Measurements from ENCODE around the gene PHF8. TPM values are rescaled to one million over a fixed set of nuclear protein-coding genes. Genes with fewer than 3 reads are reported as not detected.

PHF8 gene
- total RNA-seq, 1 experiment from 2014 or later, result 31.0 TPM

DNA sequence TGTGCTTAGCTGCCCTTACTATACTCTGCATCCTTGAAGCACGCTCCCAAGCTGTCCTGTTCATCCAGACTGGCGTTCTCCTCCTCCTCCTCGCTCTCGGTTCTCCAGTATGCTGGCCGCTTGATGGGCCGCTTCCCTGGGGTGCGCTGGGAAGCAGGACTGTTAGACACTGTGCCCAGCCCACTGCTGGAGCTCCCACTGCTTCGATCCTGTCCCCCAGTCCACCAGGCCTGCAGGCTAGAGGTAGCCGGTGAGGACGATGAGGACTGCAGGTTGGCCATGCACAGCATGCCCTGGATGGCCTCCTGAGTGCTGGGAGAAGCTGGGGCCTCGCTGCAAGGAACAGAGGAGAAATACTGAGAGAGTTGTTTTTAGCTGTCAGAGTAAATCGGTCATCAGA lies 59.4 kb downstream of the PHF8 start:
- POLR2A ChIA-PET (ENCODE audit: low non-redundant PET), result interaction anchor here (0.6 kb wide), 1 partner anchor 1017 kb away, joined by 3 read pairs; no protein-coding TSS in a partner anchor
- Histone ChIP-seq H3K4me1 (ENCODE audit: insufficient read depth, low read length, poor library complexity, severe bottlenecking) (no peaks in the 10 kb centered on the region), H3K27ac (ENCODE audit: low read depth, low read length, poor library complexity, severe bottlenecking) (no peak overlapping the region), H3K27me3 (replicated peaks; ENCODE audit: insufficient read depth, low read depth, low read length, poor library complexity) (no peaks in the 10 kb centered on the region), H3K9me3 (ENCODE audit: low read depth, low read length, poor library complexity, severe bottlenecking) (no peaks in the 10 kb centered on the region), H3K4me3 (ENCODE audit: low read depth, low read length, poor library complexity, severe bottlenecking) (no peak overlapping the region), H3K36me3 (ENCODE audit: insufficient read depth, low read length, poor library complexity, severe bottlenecking) (peaks cover 4% of the 10 kb centered on the region)
- CTCF ChIA-PET, result no interaction called here
- DNase-seq (ENCODE audit: low spot score), result no peak
- BruUV-seq (replicated peaks), result no TSS peak
- TF ChIP-seq, protein P1, sequence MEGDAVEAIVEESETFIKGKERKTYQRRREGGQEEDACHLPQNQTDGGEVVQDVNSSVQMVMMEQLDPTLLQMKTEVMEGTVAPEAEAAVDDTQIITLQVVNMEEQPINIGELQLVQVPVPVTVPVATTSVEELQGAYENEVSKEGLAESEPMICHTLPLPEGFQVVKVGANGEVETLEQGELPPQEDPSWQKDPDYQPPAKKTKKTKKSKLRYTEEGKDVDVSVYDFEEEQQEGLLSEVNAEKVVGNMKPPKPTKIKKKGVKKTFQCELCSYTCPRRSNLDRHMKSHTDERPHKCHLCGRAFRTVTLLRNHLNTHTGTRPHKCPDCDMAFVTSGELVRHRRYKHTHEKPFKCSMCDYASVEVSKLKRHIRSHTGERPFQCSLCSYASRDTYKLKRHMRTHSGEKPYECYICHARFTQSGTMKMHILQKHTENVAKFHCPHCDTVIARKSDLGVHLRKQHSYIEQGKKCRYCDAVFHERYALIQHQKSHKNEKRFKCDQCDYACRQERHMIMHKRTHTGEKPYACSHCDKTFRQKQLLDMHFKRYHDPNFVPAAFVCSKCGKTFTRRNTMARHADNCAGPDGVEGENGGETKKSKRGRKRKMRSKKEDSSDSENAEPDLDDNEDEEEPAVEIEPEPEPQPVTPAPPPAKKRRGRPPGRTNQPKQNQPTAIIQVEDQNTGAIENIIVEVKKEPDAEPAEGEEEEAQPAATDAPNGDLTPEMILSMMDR (conservative IDR thresholded peaks at IDR 0.05; ENCODE audit: low read depth, low read length), result no peak
- TF ChIP-seq EZH2 (IDR thresholded peaks at IDR 0.05; ENCODE audit: borderline replicate concordance, low read depth, low read length, poor library complexity, severe bottlenecking), result no peak
- intact Hi-C loops (cut with micrococcal nuclease; ENCODE audit: unreplicated experiment), result no loop called here

DNA sequence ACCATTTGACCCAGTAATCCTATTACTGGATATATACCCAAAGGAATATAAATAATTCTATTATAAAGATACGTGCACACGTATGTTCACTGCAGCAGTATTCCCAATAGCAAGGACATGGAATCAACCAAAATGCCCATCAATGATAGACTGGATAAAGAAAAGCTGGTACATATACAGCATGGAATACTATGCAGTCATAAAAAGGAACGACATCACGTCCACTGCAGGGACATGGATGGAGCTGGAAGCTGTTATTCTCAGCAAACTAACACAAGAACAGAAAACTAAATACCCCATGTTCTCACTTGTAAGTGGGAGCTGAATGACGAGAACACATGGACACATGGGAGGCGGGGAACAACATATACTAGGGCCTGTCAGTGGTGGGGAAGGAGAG lies 69.7 kb downstream of the PHF8 start:
- no peak overlapping the region for H3K4me3 ChIP-seq (ENCODE audit: low read depth, low read length, poor library complexity, severe bottlenecking)
- peaks cover 5% of the 10 kb centered on the region for H3K9me3 ChIP-seq (ENCODE audit: low read depth, low read length, poor library complexity, severe bottlenecking)
- H3K36me3 ChIP-seq (ENCODE audit: insufficient read depth, low read length, poor library complexity, severe bottlenecking), result peaks cover 8% of the 10 kb centered on the region
- DNase-seq (ENCODE audit: low spot score), result no peak
- BruUV-seq (replicated peaks), result no TSS peak
- H3K27ac ChIP-seq (ENCODE audit: low read depth, low read length, poor library complexity, severe bottlenecking), result no peak overlapping the region
- no peaks in the 10 kb centered on the region for H3K27me3 ChIP-seq (replicated peaks; ENCODE audit: insufficient read depth, low read depth, low read length, poor library complexity)
- H3K4me1 ChIP-seq (ENCODE audit: insufficient read depth, low read length, poor library complexity, severe bottlenecking), result no peaks in the 10 kb centered on the region
- CTCF ChIA-PET, result no interaction called here
- TF ChIP-seq, protein P1 (conservative IDR thresholded peaks at IDR 0.05; ENCODE audit: low read depth, low read length), result no peak
- no peak for TF ChIP-seq EZH2 (IDR thresholded peaks at IDR 0.05; ENCODE audit: borderline replicate concordance, low read depth, low read length, poor library complexity, severe bottlenecking)
- intact Hi-C loops (cut with micrococcal nuclease; ENCODE audit: unreplicated experiment), result no loop called here
- POLR2A ChIA-PET (ENCODE audit: low non-redundant PET), result no interaction called here

DNA sequence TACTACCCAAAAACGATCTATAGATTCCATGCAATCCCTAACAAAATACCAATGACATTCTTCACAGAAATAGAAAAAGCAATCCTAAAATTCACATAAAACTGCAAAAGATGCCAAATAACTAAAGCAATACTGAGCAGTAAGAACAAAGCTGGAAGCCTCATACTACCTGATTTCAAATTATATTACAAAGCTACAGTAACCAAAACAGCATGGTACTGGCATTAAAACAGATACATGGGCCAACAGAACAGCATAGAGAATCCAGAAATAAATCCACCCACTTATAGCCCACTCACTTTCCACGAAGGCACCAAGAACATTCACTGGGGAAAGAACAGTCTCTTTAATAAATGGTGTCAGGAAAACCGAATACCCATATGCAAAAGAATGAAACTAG lies 74.7 kb downstream of the PHF8 start:
- DNase-seq (ENCODE audit: low spot score), result no peak
- TF ChIP-seq, protein P1 (conservative IDR thresholded peaks at IDR 0.05; ENCODE audit: low read depth, low read length), result no peak
- no peak for TF ChIP-seq EZH2 (IDR thresholded peaks at IDR 0.05; ENCODE audit: borderline replicate concordance, low read depth, low read length, poor library complexity, severe bottlenecking)
- Histone ChIP-seq H3K4me1 (ENCODE audit: insufficient read depth, low read length, poor library complexity, severe bottlenecking) (no peaks in the 10 kb centered on the region), H3K27me3 (replicated peaks; ENCODE audit: insufficient read depth, low read depth, low read length, poor library complexity) (no peaks in the 10 kb centered on the region), H3K27ac (ENCODE audit: low read depth, low read length, poor library complexity, severe bottlenecking) (no peak overlapping the region), H3K36me3 (ENCODE audit: insufficient read depth, low read length, poor library complexity, severe bottlenecking) (peaks cover 4% of the 10 kb centered on the region), H3K4me3 (ENCODE audit: low read depth, low read length, poor library complexity, severe bottlenecking) (no peak overlapping the region), H3K9me3 (ENCODE audit: low read depth, low read length, poor library complexity, severe bottlenecking) (peaks cover 5% of the 10 kb centered on the region)
- intact Hi-C loops (cut with micrococcal nuclease; ENCODE audit: unreplicated experiment), result no loop called here
- ChIA-PET POLR2A (ENCODE audit: low non-redundant PET) (no interaction called here), CTCF (interaction anchor here (0.6 kb wide), 1 partner anchor 214 kb away, joined by 3 read pairs; no protein-coding TSS in a partner anchor)
- BruUV-seq (replicated peaks), result no TSS peak

Data from A673 (cell line).